ENCODE results near the gene SIK3.

SIK3 gene

DNA sequence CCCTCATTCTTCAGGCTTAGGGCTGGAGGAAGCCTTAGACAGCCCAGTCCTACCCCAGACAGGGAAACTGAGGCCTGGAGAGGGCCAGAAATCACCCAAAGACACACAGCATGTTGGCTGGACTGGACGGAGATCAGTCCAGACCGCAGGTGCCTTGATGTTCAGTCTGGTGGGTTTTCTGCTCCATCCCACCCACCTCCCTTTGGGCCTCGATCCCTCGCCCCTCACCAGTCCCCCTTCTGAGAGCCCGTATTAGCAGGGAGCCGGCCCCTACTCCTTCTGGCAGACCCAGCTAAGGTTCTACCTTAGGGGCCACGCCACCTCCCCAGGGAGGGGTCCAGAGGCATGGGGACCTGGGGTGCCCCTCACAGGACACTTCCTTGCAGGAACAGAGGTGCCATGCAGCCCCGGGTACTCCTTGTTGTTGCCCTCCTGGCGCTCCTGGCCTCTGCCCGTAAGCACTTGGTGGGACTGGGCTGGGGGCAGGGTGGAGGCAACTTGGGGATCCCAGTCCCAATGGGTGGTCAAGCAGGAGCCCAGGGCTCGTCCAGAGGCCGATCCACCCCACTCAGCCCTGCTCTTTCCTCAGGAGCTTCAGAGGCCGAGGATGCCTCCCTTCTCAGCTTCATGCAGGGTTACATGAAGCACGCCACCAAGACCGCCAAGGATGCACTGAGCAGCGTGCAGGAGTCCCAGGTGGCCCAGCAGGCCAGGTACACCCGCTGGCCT lies 267.9 kb downstream of the SIK3 start:
- WGBS (ENCODE audit: extremely low coverage, insufficient coverage, low lambda C conversion rate) = no CpG with 5 or more reads among the region's 17 CpGs
- Histone ChIP-seq H3K79me2 (ENCODE audit: control insufficient read depth, insufficient read depth, low read length) (no peaks in the 10 kb centered on the region), H2AK5ac (ENCODE audit: low read length) (no peak overlapping the region), H3K79me1 (ENCODE audit: low read length) (no peaks in the 10 kb centered on the region), H2BK120ac (ENCODE audit: low read depth, low read length) (no peak overlapping the region), H3K4ac (ENCODE audit: low read depth, low read length) (no peak overlapping the region), H3K23ac (ENCODE audit: low read length) (no peak overlapping the region), H4K8ac (ENCODE audit: low read depth, low read length) (no peak overlapping the region), H4K5ac (ENCODE audit: low read length) (no peak overlapping the region), H3K4me1 (ENCODE audit: control insufficient read depth, low read depth, low read length) (peaks cover 1% of the 10 kb centered on the region), H3K56ac (ENCODE audit: low read length) (no peak overlapping the region), H3K4me3 (ENCODE audit: low read length) (no peak overlapping the region), H3K4me2 (ENCODE audit: low read length) (no peak overlapping the region), H2BK5ac (ENCODE audit: low read length) (no peak overlapping the region), H3K27me3 (ENCODE audit: insufficient read depth, low read length, poor library complexity) (no peaks in the 10 kb centered on the region), H3K36me3 (ENCODE audit: control insufficient read depth, insufficient read depth, low read length) (no peaks in the 10 kb centered on the region), H3K9ac (ENCODE audit: low read length) (no peak overlapping the region), H3K27ac (ENCODE audit: low read depth, low read length) (no peak overlapping the region), H2BK15ac (replicated peaks; ENCODE audit: low read depth) (no peak overlapping the region), H3K18ac (ENCODE audit: low read length) (no peak overlapping the region)
- DNase-seq = no peak

DNA sequence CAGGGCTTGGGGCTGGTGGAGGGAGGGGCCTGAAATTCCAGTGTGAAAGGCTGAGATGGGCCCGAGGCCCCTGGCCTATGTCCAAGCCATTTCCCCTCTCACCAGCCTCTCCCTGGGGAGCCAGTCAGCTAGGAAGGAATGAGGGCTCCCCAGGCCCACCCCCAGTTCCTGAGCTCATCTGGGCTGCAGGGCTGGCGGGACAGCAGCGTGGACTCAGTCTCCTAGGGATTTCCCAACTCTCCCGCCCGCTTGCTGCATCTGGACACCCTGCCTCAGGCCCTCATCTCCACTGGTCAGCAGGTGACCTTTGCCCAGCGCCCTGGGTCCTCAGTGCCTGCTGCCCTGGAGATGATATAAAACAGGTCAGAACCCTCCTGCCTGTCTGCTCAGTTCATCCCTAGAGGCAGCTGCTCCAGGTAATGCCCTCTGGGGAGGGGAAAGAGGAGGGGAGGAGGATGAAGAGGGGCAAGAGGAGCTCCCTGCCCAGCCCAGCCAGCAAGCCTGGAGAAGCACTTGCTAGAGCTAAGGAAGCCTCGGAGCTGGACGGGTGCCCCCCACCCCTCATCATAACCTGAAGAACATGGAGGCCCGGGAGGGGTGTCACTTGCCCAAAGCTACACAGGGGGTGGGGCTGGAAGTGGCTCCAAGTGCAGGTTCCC lies 268.6 kb downstream of the SIK3 start, which contains the start of gene APOC3:
Gene APOC3 (plus strand): TSS at position 383 of the 659 bp plus-strand sequence. CDS start 676 bp downstream, outside the sequence.
- no peak within 1 kb of the TSS for H3K27ac ChIP-seq (ENCODE audit: low read depth, low read length)
- no peak within 1 kb of the TSS for H2BK120ac ChIP-seq (ENCODE audit: low read depth, low read length)
- WGBS (ENCODE audit: extremely low coverage, insufficient coverage, low lambda C conversion rate) = no CpG with 5 or more reads among the region's 9 CpGs

DNA sequence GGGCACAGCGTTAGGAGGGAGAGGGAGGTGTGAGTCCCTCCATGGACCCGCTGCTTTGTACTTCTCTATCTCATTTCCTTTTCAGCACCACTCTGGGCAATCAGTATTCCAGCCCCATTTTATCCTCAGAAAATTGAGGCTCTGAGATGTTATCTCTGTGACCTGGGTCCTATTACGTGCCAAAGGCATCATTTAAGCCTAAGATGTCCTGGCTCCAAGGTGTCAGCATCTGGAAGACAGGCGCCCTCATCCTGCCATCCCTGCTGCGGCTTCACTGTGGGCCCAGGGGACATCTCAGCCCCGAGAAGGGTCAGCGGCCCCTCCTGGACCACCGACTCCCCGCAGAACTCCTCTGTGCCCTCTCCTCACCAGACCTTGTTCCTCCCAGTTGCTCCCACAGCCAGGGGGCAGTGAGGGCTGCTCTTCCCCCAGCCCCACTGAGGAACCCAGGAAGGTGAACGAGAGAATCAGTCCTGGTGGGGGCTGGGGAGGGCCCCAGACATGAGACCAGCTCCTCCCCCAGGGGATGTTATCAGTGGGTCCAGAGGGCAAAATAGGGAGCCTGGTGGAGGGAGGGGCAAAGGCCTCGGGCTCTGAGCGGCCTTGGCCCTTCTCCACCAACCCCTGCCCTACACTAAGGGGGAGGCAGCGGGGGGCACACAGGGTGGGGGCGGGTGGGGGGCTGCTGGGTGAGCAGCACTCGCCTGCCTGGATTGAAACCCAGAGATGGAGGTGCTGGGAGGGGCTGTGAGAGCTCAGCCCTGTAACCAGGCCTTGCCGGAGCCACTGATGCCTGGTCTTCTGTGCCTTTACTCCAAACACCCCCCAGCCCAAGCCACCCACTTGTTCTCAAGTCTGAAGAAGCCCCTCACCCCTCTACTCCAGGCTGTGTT lies 269.4 kb downstream of the SIK3 start:
- H3K23ac ChIP-seq (ENCODE audit: low read length) = no peak overlapping the region
- H2AK5ac ChIP-seq (ENCODE audit: low read length) = no peak overlapping the region
- no peaks in the 10 kb centered on the region for H3K36me3 ChIP-seq (ENCODE audit: control insufficient read depth, insufficient read depth, low read length)
- H2BK15ac ChIP-seq (replicated peaks; ENCODE audit: low read depth) = no peak overlapping the region
- no peak overlapping the region for H4K8ac ChIP-seq (ENCODE audit: low read depth, low read length)
- H3K27ac ChIP-seq (ENCODE audit: low read depth, low read length) = no peak overlapping the region
- WGBS (ENCODE audit: extremely low coverage, insufficient coverage, low lambda C conversion rate) = no CpG with 5 or more reads among the region's 16 CpGs
- no peaks in the 10 kb centered on the region for H3K79me1 ChIP-seq (ENCODE audit: low read length)
- no peaks in the 10 kb centered on the region for H3K4me1 ChIP-seq (ENCODE audit: control insufficient read depth, low read depth, low read length)
- H3K9ac ChIP-seq (ENCODE audit: low read length) = no peak overlapping the region
- H4K5ac ChIP-seq (ENCODE audit: low read length) = no peak overlapping the region
- no peak overlapping the region for H2BK120ac ChIP-seq (ENCODE audit: low read depth, low read length)
- no peak overlapping the region for H3K4me3 ChIP-seq (ENCODE audit: low read length)
- peak; percentile 49 for DNase-seq
- H3K4ac ChIP-seq (ENCODE audit: low read depth, low read length) = no peak overlapping the region
- no peak overlapping the region for H3K18ac ChIP-seq (ENCODE audit: low read length)
- no peaks in the 10 kb centered on the region for H3K79me2 ChIP-seq (ENCODE audit: control insufficient read depth, insufficient read depth, low read length)
- H2BK5ac ChIP-seq (ENCODE audit: low read length) = no peak overlapping the region
- no peaks in the 10 kb centered on the region for H3K27me3 ChIP-seq (ENCODE audit: insufficient read depth, low read length, poor library complexity)
- no peak overlapping the region for H3K56ac ChIP-seq (ENCODE audit: low read length)
- H3K4me2 ChIP-seq (ENCODE audit: low read length) = no peak overlapping the region

More for the DNA sequence above, 268.6 kb downstream of the SIK3 start, which contains the start of gene APOC3:
- Histone ChIP-seq H3K27me3 (ENCODE audit: insufficient read depth, low read length, poor library complexity) (no peaks in the 10 kb centered on the region), H3K79me2 (ENCODE audit: control insufficient read depth, insufficient read depth, low read length) (no peaks in the 10 kb centered on the region), H3K4me2 (ENCODE audit: low read length) (no peak within 1 kb of the TSS), H3K23ac (ENCODE audit: low read length) (no peak within 1 kb of the TSS), H3K18ac (ENCODE audit: low read length) (no peak within 1 kb of the TSS), H3K4ac (ENCODE audit: low read depth, low read length) (no peak within 1 kb of the TSS), H3K56ac (ENCODE audit: low read length) (no peak within 1 kb of the TSS), H4K5ac (ENCODE audit: low read length) (no peak within 1 kb of the TSS), H3K9ac (ENCODE audit: low read length) (no peak within 1 kb of the TSS), H2BK15ac (replicated peaks; ENCODE audit: low read depth) (no peak within 1 kb of the TSS), H4K8ac (ENCODE audit: low read depth, low read length) (no peak within 1 kb of the TSS), H2BK5ac (ENCODE audit: low read length) (no peak within 1 kb of the TSS), H3K4me3 (ENCODE audit: low read length) (no peak within 1 kb of the TSS), H3K4me1 (ENCODE audit: control insufficient read depth, low read depth, low read length) (no peaks in the 10 kb centered on the region), H2AK5ac (ENCODE audit: low read length) (no peak within 1 kb of the TSS), H3K36me3 (ENCODE audit: control insufficient read depth, insufficient read depth, low read length) (no peaks in the 10 kb centered on the region), H3K79me1 (ENCODE audit: low read length) (no peaks in the 10 kb centered on the region)
- DNase-seq = no peak

DNA sequence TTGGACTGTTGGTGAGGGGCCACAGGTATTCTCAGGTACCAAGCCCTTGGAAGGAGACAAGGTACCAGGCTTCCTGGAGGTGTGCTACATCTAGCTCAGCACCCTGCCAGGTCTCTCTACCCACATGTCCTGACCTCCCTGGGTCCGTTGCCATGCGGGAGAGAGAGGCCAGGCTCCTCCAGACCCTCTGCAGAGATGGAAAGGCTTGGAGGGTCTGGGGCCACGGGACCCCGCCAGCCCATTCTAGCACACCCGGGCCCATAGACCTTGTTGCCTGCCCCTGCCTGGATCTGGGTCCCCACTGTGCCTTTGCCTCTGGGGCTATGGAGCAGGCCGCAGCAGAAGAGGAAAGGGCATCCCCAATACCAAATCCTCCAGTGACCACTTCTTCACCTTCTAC lies 270.8 kb downstream of the SIK3 start:
- Histone ChIP-seq H3K27me3 (ENCODE audit: insufficient read depth, low read length, poor library complexity) (no peaks in the 10 kb centered on the region), H3K79me2 (ENCODE audit: control insufficient read depth, insufficient read depth, low read length) (no peaks in the 10 kb centered on the region), H3K4me2 (ENCODE audit: low read length) (no peak overlapping the region), H2AK5ac (ENCODE audit: low read length) (no peak overlapping the region), H2BK15ac (replicated peaks; ENCODE audit: low read depth) (no peak overlapping the region), H3K18ac (ENCODE audit: low read length) (no peak overlapping the region), H2BK120ac (ENCODE audit: low read depth, low read length) (no peak overlapping the region), H3K4ac (ENCODE audit: low read depth, low read length) (no peak overlapping the region), H3K4me1 (ENCODE audit: control insufficient read depth, low read depth, low read length) (no peaks in the 10 kb centered on the region), H3K9ac (ENCODE audit: low read length) (no peak overlapping the region), H3K56ac (ENCODE audit: low read length) (no peak overlapping the region), H3K79me1 (ENCODE audit: low read length) (no peaks in the 10 kb centered on the region), H3K4me3 (ENCODE audit: low read length) (no peak overlapping the region), H3K36me3 (ENCODE audit: control insufficient read depth, insufficient read depth, low read length) (no peaks in the 10 kb centered on the region), H3K23ac (ENCODE audit: low read length) (no peak overlapping the region), H2BK5ac (ENCODE audit: low read length) (no peak overlapping the region), H4K8ac (ENCODE audit: low read depth, low read length) (no peak overlapping the region), H4K5ac (ENCODE audit: low read length) (no peak overlapping the region), H3K27ac (ENCODE audit: low read depth, low read length) (no peak overlapping the region)
- DNase-seq = no peak
- WGBS (ENCODE audit: extremely low coverage, insufficient coverage, low lambda C conversion rate) = no CpG with 5 or more reads among the region's 6 CpGs

DNA sequence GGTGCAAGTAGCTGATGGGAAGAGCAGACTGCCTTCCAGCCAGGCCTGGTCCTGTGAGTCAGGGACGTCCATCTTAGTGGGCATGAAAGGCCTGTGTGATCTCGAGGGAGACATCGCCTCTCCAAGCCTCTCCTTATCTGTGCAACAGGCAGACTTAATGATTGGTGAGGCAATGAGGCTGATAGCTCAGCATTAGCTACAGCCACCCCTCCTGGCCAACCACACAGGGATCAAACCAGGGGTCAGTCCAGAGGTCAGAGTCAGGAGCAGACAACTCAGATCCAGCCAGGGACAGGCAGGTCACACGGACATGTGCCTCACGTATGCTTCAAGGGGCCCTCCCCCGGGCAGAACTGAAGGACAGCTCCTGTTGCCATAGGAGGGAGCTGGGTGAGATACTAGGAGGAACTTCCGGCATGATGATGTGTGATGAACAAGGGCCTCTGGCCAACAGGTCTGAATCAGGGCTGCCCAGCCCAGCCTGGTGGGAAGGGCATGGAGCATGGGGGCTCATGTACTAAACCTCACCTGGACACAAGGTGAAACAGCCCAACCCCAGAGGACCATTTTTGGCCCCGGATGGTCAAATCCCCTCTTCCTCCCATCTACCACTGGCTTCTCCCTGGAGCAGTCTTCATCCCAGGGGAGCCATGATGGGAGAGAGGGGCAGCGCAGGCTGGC lies 271.3 kb downstream of the SIK3 start:
- Histone ChIP-seq H3K9ac (ENCODE audit: low read length) (no peak overlapping the region), H3K27me3 (ENCODE audit: insufficient read depth, low read length, poor library complexity) (no peaks in the 10 kb centered on the region), H3K27ac (ENCODE audit: low read depth, low read length) (no peak overlapping the region), H3K56ac (ENCODE audit: low read length) (no peak overlapping the region), H3K36me3 (ENCODE audit: control insufficient read depth, insufficient read depth, low read length) (no peaks in the 10 kb centered on the region), H3K79me2 (ENCODE audit: control insufficient read depth, insufficient read depth, low read length) (no peaks in the 10 kb centered on the region), H3K4me1 (ENCODE audit: control insufficient read depth, low read depth, low read length) (no peaks in the 10 kb centered on the region), H2BK120ac (ENCODE audit: low read depth, low read length) (no peak overlapping the region), H3K18ac (ENCODE audit: low read length) (no peak overlapping the region), H2BK5ac (ENCODE audit: low read length) (no peak overlapping the region), H2AK5ac (ENCODE audit: low read length) (no peak overlapping the region), H3K4ac (ENCODE audit: low read depth, low read length) (no peak overlapping the region), H4K5ac (ENCODE audit: low read length) (no peak overlapping the region), H3K23ac (ENCODE audit: low read length) (no peak overlapping the region), H4K8ac (ENCODE audit: low read depth, low read length) (no peak overlapping the region), H3K79me1 (ENCODE audit: low read length) (no peaks in the 10 kb centered on the region), H2BK15ac (replicated peaks; ENCODE audit: low read depth) (no peak overlapping the region), H3K4me2 (ENCODE audit: low read length) (no peak overlapping the region), H3K4me3 (ENCODE audit: low read length) (no peak overlapping the region)
- DNase-seq = no peak
- WGBS (ENCODE audit: extremely low coverage, insufficient coverage, low lambda C conversion rate) = no CpG with 5 or more reads among the region's 9 CpGs

Data from mesendoderm (in vitro differentiated cells).